PC-9 (cell line): ENCODE data around the gene MAST4.

Source experiments
- CTCF ChIP-seq: fragments of 200-600 bp; sonication (generic); conservative IDR thresholded peaks from 2 replicates; pipeline ENCODE4 v1.6.1; 2017; ENCODE audit warnings: mixed run types, antibody characterized with exemption, mild to moderate bottlenecking, moderate library complexity
- EZH2 ChIP-seq: fragments of 200-600 bp; sonication (generic); IDR thresholded peaks from 2 replicates; pipeline ENCODE4 v1.8.0; 2017; ENCODE audit warnings: antibody characterized with exemption, low read depth

DNA sequence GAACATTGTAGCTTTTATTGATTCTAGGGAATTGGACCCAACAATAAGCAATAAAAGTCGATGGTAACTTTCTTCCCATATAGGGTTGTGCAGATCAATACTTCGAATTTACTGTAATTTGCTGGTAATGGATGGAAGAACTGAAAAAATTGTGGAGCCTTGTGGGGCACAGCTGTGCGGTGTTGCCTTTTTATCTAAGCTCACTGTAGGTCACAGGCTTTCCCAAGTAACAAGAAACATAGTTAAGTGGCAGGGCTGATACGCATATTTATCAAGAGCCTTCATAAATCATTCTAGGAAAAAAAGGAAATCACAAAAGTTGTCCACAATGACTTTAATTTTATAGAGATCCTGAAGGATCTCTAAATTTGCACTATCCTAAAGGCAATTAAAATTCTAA lies 292.9 kb downstream of the MAST4 start:
- TF ChIP-seq CTCF (no peak), EZH2 (no peak)
